ENCODE data around the gene PSEN1. TPM values are rescaled to one million over a fixed set of nuclear protein-coding genes. Genes with fewer than 3 reads are reported as not detected.
"Not testable (repeated sequence)": the region's sequence is repeated elsewhere in the genome, so short reads cannot be mapped to it uniquely, and the experiment has no call there.

Gene PSEN1
- polyA plus RNA-seq, 1 donor (not counting 4 experiments of a cell fraction or from before 2014, with no cell fraction given) = 32.6 TPM

DNA sequence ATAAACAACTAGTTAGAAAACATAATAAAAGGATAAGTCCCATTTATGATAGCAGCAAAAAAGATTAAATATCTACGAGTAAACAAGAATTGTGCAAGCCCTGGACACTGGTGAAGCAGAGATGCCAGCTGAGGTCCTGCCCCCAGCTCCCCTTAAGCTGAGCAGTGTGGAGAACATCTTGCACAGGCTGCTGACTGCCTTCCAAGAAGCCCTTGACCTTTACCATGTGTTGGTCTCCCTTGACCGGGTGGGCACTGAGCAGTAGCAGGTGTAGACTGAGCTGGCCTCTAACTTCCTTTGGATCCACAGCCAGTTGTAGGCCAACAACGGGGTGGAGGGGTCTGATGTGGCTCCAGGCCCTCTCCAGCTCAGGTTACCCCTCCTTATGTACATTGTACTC lies 53.3 kb downstream of the PSEN1 start:
- FAIRE-seq (no peak), DNase-seq (ENCODE audit: low read depth, low spot score) (no peak)
- TF ChIP-seq EZH2 (IDR thresholded peaks at IDR 0.05; ENCODE audit: low read length) = no peak
- TF ChIP-seq, protein P1, sequence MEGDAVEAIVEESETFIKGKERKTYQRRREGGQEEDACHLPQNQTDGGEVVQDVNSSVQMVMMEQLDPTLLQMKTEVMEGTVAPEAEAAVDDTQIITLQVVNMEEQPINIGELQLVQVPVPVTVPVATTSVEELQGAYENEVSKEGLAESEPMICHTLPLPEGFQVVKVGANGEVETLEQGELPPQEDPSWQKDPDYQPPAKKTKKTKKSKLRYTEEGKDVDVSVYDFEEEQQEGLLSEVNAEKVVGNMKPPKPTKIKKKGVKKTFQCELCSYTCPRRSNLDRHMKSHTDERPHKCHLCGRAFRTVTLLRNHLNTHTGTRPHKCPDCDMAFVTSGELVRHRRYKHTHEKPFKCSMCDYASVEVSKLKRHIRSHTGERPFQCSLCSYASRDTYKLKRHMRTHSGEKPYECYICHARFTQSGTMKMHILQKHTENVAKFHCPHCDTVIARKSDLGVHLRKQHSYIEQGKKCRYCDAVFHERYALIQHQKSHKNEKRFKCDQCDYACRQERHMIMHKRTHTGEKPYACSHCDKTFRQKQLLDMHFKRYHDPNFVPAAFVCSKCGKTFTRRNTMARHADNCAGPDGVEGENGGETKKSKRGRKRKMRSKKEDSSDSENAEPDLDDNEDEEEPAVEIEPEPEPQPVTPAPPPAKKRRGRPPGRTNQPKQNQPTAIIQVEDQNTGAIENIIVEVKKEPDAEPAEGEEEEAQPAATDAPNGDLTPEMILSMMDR (optimal IDR thresholded peaks at IDR 0.05 in 1 of 3, IDR thresholded peaks at IDR 0.05 in 1 of 3, conservative IDR thresholded peaks at IDR 0.05 in 1 of 3; ENCODE audit: extremely low read depth in 1 of 3, insufficient read depth in 2 of 3, low read length in 3 of 3) = no peak
- Histone ChIP-seq H3K4me1 (ENCODE audit: control insufficient read depth, extremely low read depth, insufficient read depth, low read length) (no peaks in the 10 kb centered on the region), H3K27me3 (ENCODE audit: control insufficient read depth, extremely low read depth, insufficient read depth, low read length) (no peaks in the 10 kb centered on the region), H3K9me3 (ENCODE audit: control insufficient read depth, low read depth, low read length) (no peaks in the 10 kb centered on the region), H3K4me3 (ENCODE audit: control insufficient read depth in 2 of 3, extremely low read depth in 1 of 3, insufficient read depth in 2 of 3, low read depth in 1 of 3, low read length in 3 of 3) (no peak overlapping the region), H2AFZ (ENCODE audit: control insufficient read depth, low read length) (no peak overlapping the region), H4K20me1 (ENCODE audit: control insufficient read depth, extremely low read depth, insufficient read depth, low read length) (no peaks in the 10 kb centered on the region), H3K36me3 (ENCODE audit: control insufficient read depth in 2 of 2, extremely low read depth in 1 of 2, insufficient read depth in 2 of 2, low read length in 2 of 2) (peaks cover 9 to 13% of the 10 kb centered on the region in 2 experiments), H3K79me2 (ENCODE audit: control insufficient read depth, insufficient read depth, low read length) (no peaks in the 10 kb centered on the region), H3K4me2 (ENCODE audit: control insufficient read depth, extremely low read depth, insufficient read depth, low read depth, low read length) (no peak overlapping the region), H3K9ac (ENCODE audit: control insufficient read depth, extremely low read depth, insufficient read depth, low read length) (no peak overlapping the region), H3K9me1 (ENCODE audit: control insufficient read depth, extremely low read depth, insufficient read depth, low read length) (no peaks in the 10 kb centered on the region), H3K27ac (ENCODE audit: control insufficient read depth, insufficient read depth, low read length) (no peak overlapping the region)
- dilution Hi-C loops (cut with MboI; ENCODE audit: extremely low pct_ligation_motif_present, low sequenced_read_pairs) = no loop called here

DNA sequence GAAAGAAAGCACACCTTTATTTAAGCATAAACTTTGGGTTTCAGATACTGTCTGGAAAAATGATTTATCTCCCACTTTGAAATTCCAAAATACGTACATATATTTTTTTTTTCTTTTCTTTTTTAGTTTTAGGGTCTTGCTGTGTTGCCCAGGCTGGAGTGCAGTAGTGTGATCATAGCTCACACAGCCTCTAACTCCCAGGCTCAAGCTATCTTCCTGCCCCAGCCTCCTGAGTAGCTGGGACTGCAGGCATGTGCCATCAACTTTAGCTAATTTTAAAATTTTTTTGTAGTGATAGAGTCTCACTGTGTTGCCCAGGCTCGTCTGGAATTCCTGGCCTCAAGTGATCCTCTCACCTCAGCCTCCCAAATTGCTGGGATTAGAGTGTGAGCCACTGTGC lies 55.1 kb downstream of the PSEN1 start:
- Histone ChIP-seq H3K27ac (ENCODE audit: control insufficient read depth, insufficient read depth, low read length) (no peak overlapping the region), H4K20me1 (ENCODE audit: control insufficient read depth, extremely low read depth, insufficient read depth, low read length) (no peaks in the 10 kb centered on the region), H3K9me1 (ENCODE audit: control insufficient read depth, extremely low read depth, insufficient read depth, low read length) (no peaks in the 10 kb centered on the region), H2AFZ (ENCODE audit: control insufficient read depth, low read length) (no peak overlapping the region), H3K4me2 (ENCODE audit: control insufficient read depth, extremely low read depth, insufficient read depth, low read depth, low read length) (no peak overlapping the region), H3K4me3 (ENCODE audit: control insufficient read depth in 2 of 3, extremely low read depth in 1 of 3, insufficient read depth in 2 of 3, low read depth in 1 of 3, low read length in 3 of 3) (no peak overlapping the region), H3K4me1 (ENCODE audit: control insufficient read depth, extremely low read depth, insufficient read depth, low read length) (no peaks in the 10 kb centered on the region), H3K9ac (ENCODE audit: control insufficient read depth, extremely low read depth, insufficient read depth, low read length) (no peak overlapping the region), H3K79me2 (ENCODE audit: control insufficient read depth, insufficient read depth, low read length) (no peaks in the 10 kb centered on the region), H3K9me3 (ENCODE audit: control insufficient read depth, low read depth, low read length) (no peaks in the 10 kb centered on the region), H3K36me3 (ENCODE audit: control insufficient read depth in 2 of 2, extremely low read depth in 1 of 2, insufficient read depth in 2 of 2, low read length in 2 of 2) (peaks cover 12 to 17% of the 10 kb centered on the region in 2 experiments), H3K27me3 (ENCODE audit: control insufficient read depth, extremely low read depth, insufficient read depth, low read length) (no peaks in the 10 kb centered on the region)
- TF ChIP-seq, protein P1 (optimal IDR thresholded peaks at IDR 0.05 in 1 of 3, IDR thresholded peaks at IDR 0.05 in 1 of 3, conservative IDR thresholded peaks at IDR 0.05 in 1 of 3; ENCODE audit: extremely low read depth in 1 of 3, insufficient read depth in 2 of 3, low read length in 3 of 3) = no peak
- TF ChIP-seq EZH2 (IDR thresholded peaks at IDR 0.05; ENCODE audit: low read length) = no peak
- DNase-seq (ENCODE audit: low read depth, low spot score) (no peak), FAIRE-seq (no peak)
- dilution Hi-C loops (cut with MboI; ENCODE audit: extremely low pct_ligation_motif_present, low sequenced_read_pairs) = no loop called here

DNA sequence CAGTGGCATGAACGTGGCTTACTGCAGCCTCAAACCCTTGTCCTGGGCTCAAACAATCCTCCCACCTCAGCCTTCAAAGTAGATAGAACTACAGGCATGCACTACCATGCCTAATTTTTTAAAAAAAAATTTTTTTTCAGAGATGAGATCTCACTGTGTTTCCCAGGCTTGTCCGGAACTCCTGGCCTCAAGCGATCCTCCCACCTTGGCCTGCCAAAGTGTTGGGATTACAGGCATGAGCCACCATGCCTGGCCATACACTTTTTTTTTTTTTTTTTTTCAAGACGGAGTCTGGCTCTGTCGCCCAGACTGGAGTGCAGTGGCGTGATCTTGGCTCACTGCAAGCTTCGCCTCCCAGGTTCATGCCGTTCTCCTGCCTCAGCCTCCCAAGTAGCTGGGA lies 58.0 kb downstream of the PSEN1 start:
- H2AFZ ChIP-seq (ENCODE audit: control insufficient read depth, low read length); DNase-seq (ENCODE audit: low read depth, low spot score); H3K4me1 ChIP-seq (ENCODE audit: control insufficient read depth, extremely low read depth, insufficient read depth, low read length); H4K20me1 ChIP-seq (ENCODE audit: control insufficient read depth, extremely low read depth, insufficient read depth, low read length); H3K9me3 ChIP-seq (ENCODE audit: control insufficient read depth, low read depth, low read length); H3K27me3 ChIP-seq (ENCODE audit: control insufficient read depth, extremely low read depth, insufficient read depth, low read length); H3K27ac ChIP-seq (ENCODE audit: control insufficient read depth, insufficient read depth, low read length); H3K4me2 ChIP-seq (ENCODE audit: control insufficient read depth, extremely low read depth, insufficient read depth, low read depth, low read length); H3K4me3 ChIP-seq (ENCODE audit: control insufficient read depth in 2 of 3, extremely low read depth in 1 of 3, insufficient read depth in 2 of 3, low read depth in 1 of 3, low read length in 3 of 3); H3K9ac ChIP-seq (ENCODE audit: control insufficient read depth, extremely low read depth, insufficient read depth, low read length); dilution Hi-C loops (cut with MboI; ENCODE audit: extremely low pct_ligation_motif_present, low sequenced_read_pairs); FAIRE-seq; H3K79me2 ChIP-seq (ENCODE audit: control insufficient read depth, insufficient read depth, low read length); H3K9me1 ChIP-seq (ENCODE audit: control insufficient read depth, extremely low read depth, insufficient read depth, low read length): not testable (repeated sequence)
- peaks cover 13 to 19% of the 10 kb centered on the region in 2 experiments for H3K36me3 ChIP-seq (ENCODE audit: control insufficient read depth in 2 of 2, extremely low read depth in 1 of 2, insufficient read depth in 2 of 2, low read length in 2 of 2)
